Esophagus muscularis mucosa (tissue), 4 donors: ENCODE measurements around the gene USH1G. TPM values are rescaled to one million over a fixed set of nuclear protein-coding genes. Genes with fewer than 3 reads are reported as not detected.

Source experiments
- DNase-seq: peaks from one replicate; pipeline ENCODE4 v3.0.0-alpha.2; 2017; ENCODE audit errors: extremely low spot score
- H3K27ac ChIP-seq, 4 donors: fragments of 200-600 bp; sonication (generic); replicated peaks in 1 of 4; 1 replicate in 3 of 4; 2 replicates in 1 of 4; pipeline ENCODE4 v1.5.1; 2016 to 2019; ENCODE audit warnings: mild to moderate bottlenecking in 1 of 4
- H3K27me3 ChIP-seq, 4 donors: fragments of 200-600 bp; sonication (generic); one replicate each; pipeline versions ENCODE4 v1.5.1 to v1.6.0; 2016 to 2019
- H3K36me3 ChIP-seq, 4 donors: fragments of 200-600 bp; sonication (generic); one replicate each; pipeline ENCODE4 v1.5.1; 2016 to 2019
- H3K4me1 ChIP-seq, 4 donors: fragments of 200-600 bp; sonication (generic); one replicate each; pipeline ENCODE4 v1.5.1; 2016 to 2019
- H3K4me3 ChIP-seq, 4 donors: fragments of 200-600 bp; sonication (generic); 1 replicate in 2 of 4; 2 replicates in 2 of 4; pipeline ENCODE4 v1.5.1; 2016 to 2019; ENCODE audit warnings: mild to moderate bottlenecking in 4 of 4, moderate library complexity in 1 of 4
- H3K9me3 ChIP-seq, 4 donors: fragments of 200-600 bp; sonication (generic); 1 replicate in 3 of 4; 2 replicates in 1 of 4; pipeline ENCODE4 v1.5.1; 2016 to 2019
- EP300 ChIP-seq: sonication (generic); formaldehyde crosslinking; IDR thresholded peaks from one replicate; pipeline ENCODE4 v1.6.1; 2017; ENCODE audit warnings: antibody characterized with exemption
- POLR2A ChIP-seq: fragments of 450-650 bp; IDR thresholded peaks from one replicate; pipeline ENCODE4 v1.6.1; 2017; ENCODE audit warnings: antibody characterized with exemption, moderate library complexity, mild to moderate bottlenecking, low read depth
- POLR2AphosphoS5 ChIP-seq, 2 donors: sonication (generic); formaldehyde crosslinking; IDR thresholded peaks; one replicate each; pipeline ENCODE4 v1.6.1; 2017; ENCODE audit warnings: antibody characterized with exemption in 2 of 2
- WGBS: methylation state at CpG from one replicate; pipeline ENCODE4 v1.1.5; 2018; 5-methylcytosine and 5-hydroxymethylcytosine counted together
- intact Hi-C: fragments of 100-400 bp; cut with DNase I; formaldehyde crosslinking; loops from one replicate; pipeline ENCODE4 v1.15.1; 2023
- total RNA-seq, 4 donors: library from RNA; depleted of rRNA; stranded (reverse); fragments of >200 nt; gene quantifications; one replicate each; pipeline versions ENCODE4 v1.1.0 to v1.2.1, GENCODE V29; 2016
- TF ChIP-seq, protein P1 (sequence below), 3 experiments: fragments of 200-600 bp in 2 of 3; fragments of 450-650 bp in 1 of 3; sonication (generic) in 2 of 3; IDR thresholded peaks; one replicate each; pipeline ENCODE4 v1.5.1; 2017 to 2019; ENCODE audit warnings: antibody characterized with exemption in 3 of 3, mild to moderate bottlenecking in 2 of 3, moderate library complexity in 1 of 3

Gene USH1G
- total RNA-seq, 4 donors from 2014 or later, result 0.39 TPM; not detected in 3

DNA sequence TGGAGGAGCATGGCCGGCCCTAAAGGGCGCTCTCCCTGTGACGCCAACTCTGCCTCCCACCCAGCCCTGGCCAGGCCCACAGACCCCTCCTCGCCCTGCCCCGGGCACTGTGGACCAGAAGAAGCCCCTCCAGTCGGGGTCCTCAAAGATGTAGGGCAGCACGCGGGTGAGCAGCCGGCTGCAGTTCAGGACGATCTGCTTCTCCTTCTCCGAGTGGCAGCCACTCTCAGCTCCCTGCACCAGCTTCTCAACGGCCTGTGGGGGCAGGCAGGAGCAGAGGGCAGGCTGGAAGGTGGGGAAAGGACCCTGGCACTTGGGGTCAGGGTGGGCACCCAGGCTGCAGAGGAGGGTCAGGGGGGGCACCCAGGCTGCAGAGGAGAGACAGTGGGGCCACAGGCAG is 40.6 kb upstream of the USH1G start:
- peaks cover 0 to 8% (median 4%) of the 10 kb centered on the region in 4 donors for H3K4me1 ChIP-seq
- H3K4me3 ChIP-seq, result no peak overlapping the region
- no peaks in the 10 kb centered on the region for H3K9me3 ChIP-seq
- H3K27me3 ChIP-seq, result peaks cover 0 to under 1% (median 0%) of the 10 kb centered on the region in 4 donors
- no peak for TF ChIP-seq EP300
- TF ChIP-seq POLR2A, result no peak
- TF ChIP-seq, protein P1, sequence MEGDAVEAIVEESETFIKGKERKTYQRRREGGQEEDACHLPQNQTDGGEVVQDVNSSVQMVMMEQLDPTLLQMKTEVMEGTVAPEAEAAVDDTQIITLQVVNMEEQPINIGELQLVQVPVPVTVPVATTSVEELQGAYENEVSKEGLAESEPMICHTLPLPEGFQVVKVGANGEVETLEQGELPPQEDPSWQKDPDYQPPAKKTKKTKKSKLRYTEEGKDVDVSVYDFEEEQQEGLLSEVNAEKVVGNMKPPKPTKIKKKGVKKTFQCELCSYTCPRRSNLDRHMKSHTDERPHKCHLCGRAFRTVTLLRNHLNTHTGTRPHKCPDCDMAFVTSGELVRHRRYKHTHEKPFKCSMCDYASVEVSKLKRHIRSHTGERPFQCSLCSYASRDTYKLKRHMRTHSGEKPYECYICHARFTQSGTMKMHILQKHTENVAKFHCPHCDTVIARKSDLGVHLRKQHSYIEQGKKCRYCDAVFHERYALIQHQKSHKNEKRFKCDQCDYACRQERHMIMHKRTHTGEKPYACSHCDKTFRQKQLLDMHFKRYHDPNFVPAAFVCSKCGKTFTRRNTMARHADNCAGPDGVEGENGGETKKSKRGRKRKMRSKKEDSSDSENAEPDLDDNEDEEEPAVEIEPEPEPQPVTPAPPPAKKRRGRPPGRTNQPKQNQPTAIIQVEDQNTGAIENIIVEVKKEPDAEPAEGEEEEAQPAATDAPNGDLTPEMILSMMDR (IDR thresholded peaks at IDR 0.05), result no peak
- no peak for TF ChIP-seq POLR2AphosphoS5 (IDR thresholded peaks at IDR 0.05)
- no peak overlapping the region for H3K27ac ChIP-seq
- no CpG with 5 or more reads among the region's 12 CpGs for WGBS
- H3K36me3 ChIP-seq, result peaks cover 0 to 8% (median 0%) of the 10 kb centered on the region in 4 donors
- intact Hi-C loops, result loop anchor here (5.0 kb wide), 1 partner anchor 49 kb away; the partner anchor contains the start of gene MRPL58
- no peak for DNase-seq

DNA sequence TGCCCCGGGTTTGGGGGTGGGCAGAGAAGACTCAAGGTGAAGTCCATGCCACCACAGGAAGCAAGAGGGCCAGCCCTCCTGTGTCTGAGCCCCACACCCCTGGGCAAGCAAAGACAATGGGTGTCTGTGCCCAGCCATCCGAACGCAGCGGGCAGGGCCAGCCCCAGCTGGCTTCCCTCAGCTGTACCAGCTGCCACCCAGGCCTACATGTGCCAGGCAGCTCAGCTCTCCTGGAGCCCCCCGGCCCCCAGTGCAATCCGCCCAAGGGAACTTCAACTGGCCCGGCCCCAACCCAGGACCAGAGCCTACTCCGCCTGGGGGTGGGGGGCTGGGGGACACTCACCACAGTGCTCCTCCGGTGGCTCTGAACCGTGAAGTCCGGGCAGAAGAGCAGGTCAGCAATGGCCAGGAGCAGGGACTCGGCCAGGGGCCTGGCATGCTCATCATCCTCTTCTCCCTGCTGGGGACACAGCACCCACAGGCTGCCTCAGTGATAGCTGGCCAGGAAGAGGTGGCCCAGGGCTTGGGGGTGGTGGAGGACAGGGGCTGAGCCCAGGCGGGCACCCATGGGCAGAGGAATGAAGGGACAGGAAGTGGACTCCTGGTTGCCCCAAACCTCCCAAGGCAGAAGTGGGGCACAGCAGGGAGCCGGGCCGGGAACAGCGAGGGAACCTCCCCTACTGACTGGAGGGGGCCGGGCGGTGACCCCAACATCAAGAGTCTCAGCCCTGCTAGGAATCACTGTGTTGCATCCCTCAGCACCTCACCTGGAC is 39.8 kb upstream of the USH1G start:
- H3K27ac ChIP-seq, result no peak overlapping the region
- intact Hi-C loops, result loop anchor here (5.0 kb wide), 1 partner anchor 49 kb away; the partner anchor contains the start of gene MRPL58
- no peak for DNase-seq
- H3K27me3 ChIP-seq, result peaks cover 0 to 7% (median 0%) of the 10 kb centered on the region in 4 donors
- no peaks in the 10 kb centered on the region for H3K9me3 ChIP-seq
- peaks cover 0 to 8% (median 0%) of the 10 kb centered on the region in 4 donors for H3K36me3 ChIP-seq
- no peak overlapping the region for H3K4me3 ChIP-seq
- TF ChIP-seq POLR2A (no peak), EP300 (no peak)
- WGBS, result 82% methylated on average over 10 of the region's 18 CpGs
- H3K4me1 ChIP-seq, result peaks cover 0 to 8% (median 4%) of the 10 kb centered on the region in 4 donors

DNA sequence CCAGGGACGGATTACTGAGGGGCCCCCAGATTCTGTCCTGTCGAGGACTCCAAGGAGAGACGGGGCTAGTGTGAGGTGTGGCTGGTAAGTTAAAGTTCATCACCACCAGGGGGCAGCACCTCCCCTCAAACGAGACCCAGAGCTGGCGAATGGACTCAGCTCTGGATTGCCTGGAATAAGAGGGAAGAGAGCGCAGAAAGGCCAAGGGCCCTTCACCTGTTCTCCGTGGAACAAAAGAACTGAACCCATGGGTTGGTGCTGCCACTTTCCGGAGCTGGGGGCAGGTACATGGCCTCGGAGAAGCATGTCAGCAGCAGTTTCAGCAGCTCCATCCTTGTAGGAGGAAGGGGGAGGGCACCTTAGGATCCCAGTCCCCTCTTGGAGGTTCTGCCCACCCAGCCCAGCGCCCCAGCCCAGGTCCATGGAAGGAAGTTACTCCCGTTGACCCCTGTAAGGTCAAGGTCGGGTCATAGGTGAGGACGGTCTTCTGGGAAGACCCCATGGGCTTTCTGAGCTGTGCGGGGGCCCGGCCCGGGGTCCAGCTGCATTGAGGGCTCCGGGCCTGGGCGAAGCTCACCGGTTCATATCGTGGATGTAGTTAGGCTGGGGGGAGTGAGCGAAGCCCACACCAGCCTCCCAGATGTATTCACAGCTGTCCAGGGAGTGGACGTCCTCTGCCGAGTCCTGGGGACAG is 38.7 kb upstream of the USH1G start:
- intact Hi-C loops, result loop anchor here (5.0 kb wide), 1 partner anchor 50 kb away; the partner anchor contains the start of gene MRPL58
- peak overlapping the region in 1 of 4 donors; percentile 14 for H3K27ac ChIP-seq
- H3K4me1 ChIP-seq, result peaks cover 0 to 8% (median 4%) of the 10 kb centered on the region in 4 donors
- H3K36me3 ChIP-seq, result peaks cover 0 to 8% (median 0%) of the 10 kb centered on the region in 4 donors
- no peaks in the 10 kb centered on the region for H3K9me3 ChIP-seq
- no peak overlapping the region for H3K4me3 ChIP-seq
- peak; percentile 97 for DNase-seq
- 53% methylated on average over 20 of the region's 23 CpGs for WGBS
- H3K27me3 ChIP-seq, result peaks cover 0 to 7% (median 0%) of the 10 kb centered on the region in 4 donors
- TF ChIP-seq, protein P1 (IDR thresholded peaks at IDR 0.05), result peak; percentile 75 to 80 (median 79)
- TF ChIP-seq POLR2AphosphoS5 (IDR thresholded peaks at IDR 0.05) (peak in 1 of 2 donors; percentile 69), POLR2A (no peak)

DNA sequence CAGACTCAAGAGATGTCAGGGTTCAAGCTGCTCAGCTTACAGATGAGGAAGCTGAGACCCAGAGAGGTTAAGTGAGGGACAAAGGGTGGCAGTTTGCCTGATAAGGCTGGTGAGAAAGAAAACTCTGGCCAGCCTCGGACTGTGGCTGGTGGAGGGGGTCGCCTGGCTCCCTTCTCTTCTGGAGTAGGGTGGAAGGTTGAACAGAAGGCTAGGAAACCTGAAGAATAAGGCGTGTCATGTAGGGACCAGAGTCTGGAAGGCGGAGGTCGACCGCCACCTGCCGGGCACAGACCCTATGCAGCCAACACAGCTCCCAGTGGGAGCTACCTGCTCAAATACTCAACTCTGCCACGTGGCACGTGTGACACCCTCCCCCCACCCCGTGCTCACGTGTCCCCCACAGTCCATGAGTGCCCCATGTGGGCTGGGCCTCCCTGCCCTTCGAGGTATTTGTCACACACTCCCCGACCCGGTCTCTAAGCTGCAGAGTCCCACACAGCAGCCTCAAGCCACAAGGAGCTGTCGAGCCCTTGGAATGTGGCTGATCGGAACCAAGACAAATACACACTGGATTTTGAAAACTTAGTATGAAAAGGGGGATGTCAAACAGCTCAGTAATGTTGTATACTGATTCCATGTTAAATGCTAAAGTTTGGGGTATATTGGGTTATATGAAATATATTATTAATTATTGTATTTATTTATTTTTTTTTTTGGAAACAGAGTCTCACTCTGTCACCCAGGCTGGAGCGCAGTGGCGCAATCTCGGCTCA is 37.7 kb upstream of the USH1G start:
- intact Hi-C loops, result loop anchor here (5.0 kb wide), 1 partner anchor 52 kb away; the partner anchor contains the start of gene MRPL58
- no peaks in the 10 kb centered on the region for H3K9me3 ChIP-seq
- peaks cover 0 to 8% (median 4%) of the 10 kb centered on the region in 4 donors for H3K4me1 ChIP-seq
- TF ChIP-seq EP300 (no peak), POLR2A (no peak), POLR2AphosphoS5 (IDR thresholded peaks at IDR 0.05) (no peak)
- TF ChIP-seq, protein P1 (IDR thresholded peaks at IDR 0.05), result no peak
- H3K4me3 ChIP-seq, result no peak overlapping the region
- H3K27ac ChIP-seq, result no peak overlapping the region
- H3K36me3 ChIP-seq, result peaks cover 0 to 8% (median under 1%) of the 10 kb centered on the region in 4 donors
- peaks cover 0 to 7% (median 0%) of the 10 kb centered on the region in 4 donors for H3K27me3 ChIP-seq
- whole genome bisulfite sequencing, result 57% methylated on average over 17 of the region's 19 CpGs
- DNase-seq, result no peak
